AG09309 (cell line): ENCODE results near the gene PHF14.
"Not testable (repeated sequence)": the region's sequence is repeated elsewhere in the genome, so short reads cannot be mapped to it uniquely, and the experiment has no call there.

ENCODE experiments used
- DNase-seq: peaks from one replicate; pipeline ENCODE4 v3.0.0-alpha.2; 2010; ENCODE audit warnings: low read depth
- H3K4me3 ChIP-seq: 2 replicates; pipeline ENCODE4 v1.5.1; 2011; ENCODE audit warnings: mild to moderate bottlenecking, low read depth, low read length, moderate library complexity; ENCODE audit not compliant: control insufficient read depth
- CTCF ChIP-seq: IDR thresholded peaks from 2 replicates; pipeline ENCODE4 v1.5.1; 2011; ENCODE audit warnings: mild to moderate bottlenecking, low read depth, low read length, inconsistent platforms; ENCODE audit not compliant: insufficient read depth, control insufficient read depth; ENCODE audit errors: missing control alignments

The PHF14 gene

GRCh38 chr7:10939237-10939910 is 34.3 kb upstream of the PHF14 start:
- no peak for TF ChIP-seq CTCF
- H3K4me3 ChIP-seq, result peak overlapping the region; percentile 82
- DNase-seq, result no peak

- TF ChIP-seq CTCF, result no peak
- peak; percentile 85 for DNase-seq
- H3K4me3 ChIP-seq, result peak overlapping the region; percentile 82
Observed at GRCh38 chr7:10939911-10940703, 33.6 kb upstream of the PHF14 start.

DNA sequence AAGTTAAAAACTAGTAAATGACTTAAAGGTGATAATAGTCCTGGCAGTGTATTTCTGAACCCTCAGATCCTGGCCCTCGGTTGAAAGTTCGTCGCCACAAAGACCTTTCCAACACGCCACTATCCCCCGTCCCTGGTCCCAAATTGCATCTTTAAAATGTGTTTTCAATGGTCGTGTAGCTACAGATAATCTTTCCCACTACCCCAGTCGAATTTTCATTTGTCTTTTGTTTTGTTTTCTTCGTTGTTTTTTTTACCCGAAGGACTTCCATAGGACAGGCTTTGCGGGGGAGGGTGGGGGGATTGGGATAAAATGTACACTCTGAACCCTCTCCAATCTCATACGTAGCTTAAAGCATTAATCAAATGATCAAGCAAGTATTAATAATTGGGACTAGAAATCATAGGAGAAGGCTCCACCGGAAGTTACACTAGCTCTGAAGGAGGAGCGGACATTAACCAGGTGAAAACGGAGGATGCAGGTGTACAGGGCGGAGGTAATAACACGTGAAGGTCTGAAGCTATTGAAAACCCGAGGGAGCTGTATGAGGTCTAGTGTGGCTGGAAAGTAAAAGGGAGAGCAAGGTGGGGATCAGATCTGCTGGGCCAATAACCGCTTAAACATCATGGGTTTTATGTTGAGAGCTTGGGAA is 32.8 kb upstream of the PHF14 start:
- no peak for TF ChIP-seq CTCF
- no peak for DNase-seq
- peak overlapping the region; percentile 51 for H3K4me3 ChIP-seq

DNA sequence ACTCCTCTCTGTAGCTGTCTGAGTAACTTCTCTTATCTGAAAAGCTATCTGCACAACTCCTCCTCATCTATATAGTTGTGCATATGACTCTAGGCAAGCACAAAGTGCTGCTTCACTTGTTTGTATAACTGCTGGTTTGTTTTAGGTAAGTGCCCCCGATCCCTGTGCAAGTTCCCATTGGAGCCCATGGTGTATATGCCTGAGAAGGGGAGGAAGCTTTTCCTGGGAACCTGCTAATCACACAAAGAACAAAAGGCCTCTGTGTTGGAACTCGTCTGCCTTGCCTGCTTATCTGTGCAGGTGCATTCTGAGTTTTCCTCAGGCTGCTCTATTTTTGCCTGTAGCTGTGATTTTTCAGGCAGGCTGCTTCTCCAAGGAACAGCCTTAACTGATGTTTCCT is 23.2 kb upstream of the PHF14 start:
- DNase-seq, result no peak
- no peak overlapping the region for H3K4me3 ChIP-seq
- no peak for TF ChIP-seq CTCF

DNA sequence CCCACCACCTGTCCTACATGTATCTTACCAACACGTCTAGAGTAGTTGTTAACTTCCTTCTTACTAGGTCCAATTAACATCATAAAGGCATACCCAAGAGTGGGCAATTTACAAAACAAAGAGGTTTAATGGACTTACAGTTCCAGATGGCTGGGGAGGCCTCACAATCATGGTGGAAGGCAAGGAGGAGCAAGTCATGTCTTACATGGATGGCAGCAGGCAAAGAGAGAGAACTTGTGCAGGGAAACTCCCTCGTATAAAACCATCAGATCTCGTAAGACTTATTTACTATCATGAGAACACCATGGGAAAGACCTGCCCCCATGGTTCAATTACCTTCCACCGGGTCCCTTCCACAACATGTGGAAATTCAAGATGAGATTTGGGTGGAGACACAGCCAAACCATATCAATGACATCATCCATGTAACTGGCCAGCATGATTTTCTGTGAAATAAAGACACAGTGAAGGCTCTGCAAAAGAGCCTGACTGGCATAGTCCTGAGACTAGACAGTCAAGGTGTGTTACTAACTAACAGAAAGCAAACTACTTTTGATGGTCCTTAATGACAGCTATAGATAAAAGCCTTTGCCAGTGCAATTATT is 22.6 kb upstream of the PHF14 start:
- not testable (repeated sequence) for DNase-seq

GRCh38 chr7:10952588-10952987 is 21.1 kb upstream of the PHF14 start:
- TF ChIP-seq CTCF, result no peak
- DNase-seq, result no peak
- no peak overlapping the region for H3K4me3 ChIP-seq

More for the DNA sequence above, 22.6 kb upstream of the PHF14 start:
- H3K4me3 ChIP-seq, result not testable (repeated sequence)

DNA sequence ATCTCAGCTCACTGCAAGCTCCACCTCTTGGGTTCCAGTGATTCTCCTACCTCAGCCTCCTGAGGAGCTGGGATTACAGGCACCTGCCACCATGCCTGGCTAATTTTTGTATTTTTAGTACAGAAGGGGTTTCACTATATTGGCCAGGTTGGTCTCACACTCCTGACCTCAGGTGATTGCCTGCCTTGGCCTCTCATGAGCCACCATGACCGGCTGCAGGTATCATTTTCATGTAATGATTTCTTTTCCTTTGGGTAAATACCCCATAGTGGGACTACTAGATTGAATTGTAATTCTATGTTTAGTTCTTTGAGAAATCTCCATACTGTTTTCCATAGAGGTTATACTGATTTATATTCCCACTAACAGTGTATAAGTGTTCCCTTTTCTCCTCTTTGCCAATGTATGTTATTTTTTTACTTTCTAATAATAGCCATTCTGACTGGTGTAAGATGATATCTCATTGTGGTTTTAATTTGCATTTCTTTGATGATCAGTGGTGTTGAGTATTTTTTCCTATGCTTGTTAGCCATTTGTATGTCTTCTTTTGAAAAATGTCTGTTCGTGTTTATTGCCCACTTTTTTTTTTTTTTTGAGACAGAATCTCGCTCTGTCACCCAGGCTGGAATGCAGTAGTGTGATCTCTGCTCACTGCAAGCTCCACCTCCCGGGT is 20.5 kb upstream of the PHF14 start:
- not testable (repeated sequence) for H3K4me3 ChIP-seq, DNase-seq
